Stimulated activated CD8-positive, alpha-beta memory T cell treated with anti-CD3 and anti-CD28 coated beads, Interleukin-4, amount 100 ng/mL, for 4 hours (primary cell): ENCODE data around the gene RING1.
"Not testable (repeated sequence)": the region's sequence is repeated elsewhere in the genome, so short reads cannot be mapped to it uniquely, and the experiment has no call there.

Experiments used
- DNase-seq, 2 donors: peaks; one replicate each; pipeline ENCODE4 v3.0.0-alpha.2; 2020; ENCODE audit warnings: low read depth in 2 of 2, low spot score in 1 of 2

RING1 gene

DNA sequence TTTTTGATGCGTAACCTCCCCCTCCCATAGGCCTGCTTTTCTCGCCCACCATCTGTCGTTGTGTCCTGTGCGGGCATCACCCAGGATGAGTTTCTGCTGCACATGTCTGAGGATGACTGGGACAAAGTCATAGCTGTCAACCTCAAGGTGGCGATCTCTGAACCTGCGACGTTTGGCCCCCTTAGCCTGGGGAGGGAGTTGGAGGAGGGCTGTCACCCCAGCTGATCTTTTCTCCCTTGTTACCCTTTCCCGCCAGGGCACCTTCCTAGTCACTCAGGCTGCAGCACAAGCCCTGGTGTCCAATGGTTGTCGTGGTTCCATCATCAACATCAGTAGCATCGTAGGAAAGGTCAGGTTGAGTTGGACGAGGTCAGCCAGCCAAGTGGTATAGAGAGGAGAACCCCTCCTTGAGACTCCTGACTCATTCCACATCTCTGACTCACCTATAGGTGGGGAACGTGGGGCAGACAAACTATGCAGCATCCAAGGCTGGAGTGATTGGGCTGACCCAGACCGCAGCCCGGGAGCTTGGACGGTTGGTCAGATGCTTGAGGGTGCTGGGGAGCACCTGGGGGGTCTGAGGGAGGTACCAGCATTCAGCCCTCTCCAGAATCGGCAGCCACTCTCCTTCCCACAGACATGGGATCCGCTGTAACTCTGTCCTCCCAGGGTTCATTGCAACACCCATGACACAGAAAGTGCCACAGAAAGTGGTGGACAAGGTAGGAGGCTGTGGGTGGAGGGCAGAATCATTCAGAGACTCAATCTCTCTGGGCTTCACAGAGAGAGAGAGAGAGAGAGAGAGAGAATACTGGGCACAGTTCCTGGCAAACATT is 2.9 kb upstream of the RING1 start:
- no peak for DNase-seq

- DNase-seq, result no peak
These were observed 2.1 kb upstream of the RING1 start for GRCh38 chr6:33206027-33206863.

DNA sequence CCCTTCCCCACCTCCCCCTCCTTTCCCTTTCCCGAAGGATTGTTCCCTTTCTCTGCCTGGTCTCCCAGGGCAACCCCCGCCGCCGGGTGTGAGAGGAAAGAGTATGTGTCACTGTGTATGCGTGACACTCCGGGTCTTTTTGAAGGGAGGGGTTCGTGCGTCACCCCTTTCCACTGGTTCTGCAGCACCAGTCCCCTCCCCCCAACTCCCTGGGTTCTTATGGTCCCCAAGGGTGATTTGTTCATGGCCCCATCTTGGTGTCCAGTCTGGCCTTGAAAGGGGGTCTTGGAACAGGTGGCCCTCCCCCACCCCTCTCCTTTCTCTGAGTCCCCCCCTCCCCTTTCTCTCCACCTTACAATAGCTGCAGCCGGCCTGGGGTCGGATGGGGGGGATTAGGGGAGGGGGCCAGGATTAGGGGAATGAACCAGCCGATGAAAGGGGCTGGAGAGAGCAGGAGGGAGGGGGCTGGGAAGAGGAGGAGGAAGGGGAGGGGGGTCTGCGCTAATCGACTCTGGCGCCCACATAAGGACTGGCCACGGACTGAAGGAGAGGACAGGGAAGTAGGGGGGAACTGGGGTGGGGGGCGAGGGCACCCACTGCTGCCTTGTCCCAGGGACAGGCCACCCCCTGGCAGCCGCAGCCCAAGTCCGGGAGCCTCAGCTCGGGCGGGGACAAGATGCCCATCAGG is 1.3 kb upstream of the RING1 start:
- no peak for DNase-seq

GRCh38 chr6:33207552-33208090 is 679 bp upstream of the RING1 start:
- no peak for DNase-seq

DNA sequence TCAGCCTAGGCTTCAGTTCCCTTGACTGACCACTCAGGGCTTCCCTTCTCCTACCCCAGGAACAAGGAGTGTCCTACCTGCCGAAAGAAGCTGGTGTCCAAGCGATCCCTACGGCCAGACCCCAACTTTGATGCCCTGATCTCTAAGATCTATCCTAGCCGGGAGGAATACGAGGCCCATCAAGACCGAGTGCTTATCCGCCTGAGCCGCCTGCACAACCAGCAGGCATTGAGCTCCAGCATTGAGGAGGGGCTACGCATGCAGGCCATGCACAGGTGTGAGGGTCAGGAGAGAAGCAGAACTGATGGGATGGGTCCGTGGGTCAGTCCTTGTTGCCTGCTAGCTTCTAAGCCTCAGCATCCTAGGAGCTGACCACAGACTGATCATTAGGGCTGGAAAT is 1.6 kb downstream of the RING1 start:
- no peak for DNase-seq

- DNase-seq, result no peak
These were observed 2.8 kb downstream of the RING1 start for GRCh38 chr6:33211136-33211535.

DNA sequence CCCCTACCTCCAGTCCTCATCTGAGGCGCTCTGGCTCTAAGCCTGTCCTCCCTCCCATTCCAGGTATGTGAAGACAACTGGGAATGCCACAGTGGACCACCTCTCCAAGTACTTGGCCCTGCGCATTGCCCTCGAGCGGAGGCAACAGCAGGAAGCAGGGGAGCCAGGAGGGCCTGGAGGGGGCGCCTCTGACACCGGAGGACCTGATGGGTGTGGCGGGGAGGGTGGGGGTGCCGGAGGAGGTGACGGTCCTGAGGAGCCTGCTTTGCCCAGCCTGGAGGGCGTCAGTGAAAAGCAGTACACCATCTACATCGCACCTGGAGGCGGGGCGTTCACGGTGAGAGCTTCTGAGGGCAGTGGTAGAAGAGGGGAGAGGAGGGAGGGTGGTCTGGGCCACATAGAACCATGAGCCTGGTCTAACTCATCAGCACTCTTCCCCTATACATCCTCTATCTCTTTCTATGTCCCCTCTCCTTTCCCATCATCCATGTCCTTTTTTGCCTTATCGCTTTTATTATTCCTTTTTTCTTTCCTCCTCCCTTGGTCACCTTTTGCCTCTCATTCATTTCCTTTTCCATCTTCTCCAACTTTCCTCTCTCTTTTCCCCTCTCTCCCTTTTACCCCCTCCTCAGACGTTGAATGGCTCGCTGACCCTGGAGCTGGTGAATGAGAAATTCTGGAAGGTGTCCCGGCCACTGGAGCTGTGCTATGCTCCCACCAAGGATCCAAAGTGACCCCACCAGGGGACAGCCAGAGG is 3.5 kb downstream of the RING1 start:
- no peak for DNase-seq

DNA sequence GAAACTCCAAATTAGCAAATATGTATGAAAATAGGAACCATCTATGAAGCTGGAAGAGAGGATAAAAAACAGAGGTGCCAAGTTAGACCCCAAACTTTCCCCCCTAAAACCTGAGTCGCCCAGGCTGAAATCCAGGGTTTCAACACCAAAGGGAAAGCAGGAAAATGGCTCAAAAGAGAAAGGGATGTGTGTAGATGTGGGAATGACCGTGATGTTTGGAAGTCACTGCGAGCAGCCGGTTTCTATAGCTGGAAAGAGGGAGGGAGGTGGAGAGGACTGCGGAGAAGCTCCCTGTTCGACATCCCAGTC is 4.5 kb downstream of the RING1 start:
- no peak for DNase-seq

DNA sequence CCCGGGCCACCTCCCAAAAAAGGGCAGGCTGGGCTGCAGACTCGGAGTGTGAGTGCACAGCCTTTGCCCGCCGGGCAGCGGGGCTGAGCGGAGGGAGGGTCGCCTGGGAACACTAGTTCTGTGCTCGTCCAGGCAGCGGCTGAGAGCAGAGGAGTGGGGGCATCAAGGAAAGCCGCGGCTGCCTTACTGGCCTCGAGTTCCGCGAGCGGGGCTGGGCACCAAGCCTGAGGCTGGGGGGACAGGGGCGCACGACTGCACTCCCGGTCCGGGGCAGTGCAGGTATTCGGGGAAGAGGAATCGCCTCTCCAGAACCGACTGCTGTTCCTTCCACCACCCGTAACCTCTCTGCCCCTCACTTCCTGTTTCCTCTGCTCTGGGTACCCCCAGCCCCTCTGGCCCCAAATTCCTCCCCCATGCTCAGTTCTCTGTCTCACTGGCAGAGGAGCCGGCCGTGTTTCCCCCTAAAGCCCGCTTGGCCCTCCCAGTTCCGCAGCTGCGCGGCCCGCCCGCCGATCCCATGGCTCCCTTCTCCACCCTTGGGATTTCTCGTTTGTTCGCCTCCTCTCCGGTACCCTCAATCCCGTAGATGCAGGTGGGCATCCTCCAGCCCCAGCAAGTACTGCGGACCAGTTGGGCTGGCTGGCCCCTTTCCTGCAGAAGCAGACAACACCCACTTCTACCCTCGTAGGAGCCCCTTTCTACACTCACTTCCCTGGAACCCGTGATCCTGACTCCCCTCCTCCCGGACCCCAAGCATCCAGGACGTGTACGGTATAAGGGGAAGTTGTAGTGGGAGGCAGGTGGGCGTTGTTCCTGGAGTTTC is 5.1 kb downstream of the RING1 start:
- no peak for DNase-seq

DNA sequence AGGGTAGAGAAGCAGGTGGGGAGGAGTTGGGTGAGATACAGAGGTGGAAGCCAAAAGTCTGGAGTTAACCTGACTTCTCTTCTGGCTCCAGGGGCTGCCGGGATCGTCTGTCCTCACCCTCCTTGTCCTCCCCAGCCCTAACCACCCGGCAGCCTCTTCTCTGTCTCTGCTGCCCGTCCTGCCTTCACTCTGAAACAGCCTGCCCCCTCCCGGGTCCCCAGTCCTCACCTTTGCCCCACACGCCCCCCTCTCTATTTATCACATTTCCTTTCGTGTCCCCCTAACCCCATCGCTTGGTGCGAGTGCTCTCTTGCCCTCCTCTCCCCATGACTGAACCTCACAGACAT is 5.7 kb downstream of the RING1 start:
- DNase-seq, result no peak

DNA sequence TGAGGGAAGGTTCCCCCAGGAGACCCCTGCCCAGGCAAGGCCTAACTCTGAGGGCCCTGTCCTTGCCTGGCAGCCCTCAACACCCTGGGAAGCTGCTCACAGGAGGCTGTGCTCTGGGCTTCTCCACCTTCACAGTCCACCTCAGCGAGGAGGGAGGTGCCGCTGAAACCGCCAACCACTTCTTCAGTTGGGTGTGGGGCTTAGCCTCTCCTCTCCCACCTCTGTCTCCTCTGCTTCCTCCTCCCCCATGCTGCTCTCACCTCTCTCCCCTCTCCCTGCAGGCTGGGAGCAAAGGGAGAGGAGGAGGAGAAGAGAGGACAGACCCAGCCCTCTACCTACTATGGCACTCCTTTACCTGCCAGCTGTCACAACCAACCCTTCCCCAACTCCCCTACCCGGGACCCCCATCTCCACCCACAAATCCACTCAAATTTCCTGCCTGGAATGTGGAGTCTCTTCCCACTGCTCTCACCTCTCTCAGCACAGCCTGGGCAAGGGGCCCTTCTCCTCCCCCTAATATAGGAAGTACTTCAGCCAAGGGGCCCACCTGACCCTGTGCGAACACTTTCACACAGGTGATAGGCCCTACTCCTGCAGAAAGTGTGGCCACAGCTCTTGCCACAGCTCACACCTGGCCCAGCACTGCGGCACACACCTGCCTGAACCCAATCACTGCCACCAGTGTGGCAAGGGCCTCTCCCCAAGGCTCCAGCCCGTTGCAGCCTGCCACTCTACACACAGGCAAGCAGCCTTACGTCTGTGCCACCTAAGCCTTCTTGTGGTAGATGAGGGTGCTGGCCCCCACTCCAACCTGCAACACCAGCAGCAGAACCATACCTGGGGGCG is 7.2 kb downstream of the RING1 start:
- no peak for DNase-seq

- DNase-seq, result no peak
These were observed 7.9 kb downstream of the RING1 start for GRCh38 chr6:33216117-33216649.

DNA sequence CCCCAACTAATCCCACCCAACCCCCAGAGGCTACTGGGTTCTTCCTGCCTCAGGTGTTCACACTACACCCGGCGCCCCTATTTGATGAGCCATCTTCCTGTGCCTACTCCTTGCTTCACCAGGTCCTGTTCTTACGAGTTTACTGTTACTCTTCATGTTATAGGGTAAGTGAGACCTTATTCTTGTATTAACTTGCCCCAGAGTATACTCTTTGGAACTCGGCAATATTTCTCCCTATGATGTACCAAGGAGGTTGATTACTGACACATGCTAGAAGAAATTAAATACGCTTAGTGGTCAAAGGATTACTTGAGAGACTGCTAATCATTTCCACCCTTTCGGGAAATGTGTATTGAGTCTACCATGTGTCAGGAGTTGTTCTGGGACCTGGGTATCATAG is 8.9 kb downstream of the RING1 start:
- DNase-seq, result no peak

DNA sequence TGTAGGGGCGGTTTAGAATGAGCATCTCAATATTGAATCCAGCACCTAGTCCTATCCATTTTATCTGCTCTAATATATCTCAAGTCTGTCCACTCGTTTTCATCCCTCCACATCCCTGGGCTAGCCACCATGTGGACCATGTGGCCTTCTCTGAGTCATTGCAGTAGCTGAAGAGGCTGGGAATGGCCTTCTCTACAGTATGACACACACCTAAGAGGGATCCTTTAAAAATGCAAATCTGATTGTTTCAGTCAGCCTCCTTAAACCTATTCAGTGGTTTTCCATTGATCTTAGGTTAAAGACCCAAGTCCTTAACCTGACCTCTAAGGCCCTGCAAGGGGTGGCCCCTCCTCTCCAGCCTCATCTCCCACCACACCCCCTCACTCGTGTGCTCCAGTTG is 9.4 kb downstream of the RING1 start:
- DNase-seq, result no peak

DNA sequence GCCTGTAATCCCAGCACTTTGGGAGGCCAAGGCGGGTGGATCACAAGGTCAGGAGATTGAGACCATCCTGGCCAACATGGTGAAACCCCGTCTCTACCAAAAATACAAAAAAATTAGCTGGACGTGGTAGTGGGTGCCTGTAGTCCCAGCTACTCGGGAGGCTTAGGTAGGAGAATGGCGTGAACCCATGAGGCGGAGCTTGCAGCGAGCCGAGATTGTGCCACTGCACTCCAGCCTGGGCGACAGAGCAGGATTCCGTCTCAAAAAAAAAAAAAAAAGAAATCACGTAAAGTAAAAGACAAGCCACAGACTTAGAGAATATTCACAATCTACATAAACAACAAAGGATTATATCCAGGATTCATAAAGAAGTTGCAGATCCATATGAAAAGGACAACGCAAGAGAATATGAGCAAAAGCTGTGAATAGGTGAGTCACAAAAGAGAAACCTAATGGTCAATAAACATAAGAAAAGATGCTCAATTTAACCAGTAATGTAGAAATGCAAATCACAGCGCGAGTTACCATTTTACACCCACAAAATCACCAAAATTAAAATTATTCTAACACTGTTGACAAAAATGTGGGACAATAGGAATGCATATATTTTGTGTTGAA is 18.3 kb downstream of the RING1 start:
- not testable (repeated sequence) for DNase-seq

DNA sequence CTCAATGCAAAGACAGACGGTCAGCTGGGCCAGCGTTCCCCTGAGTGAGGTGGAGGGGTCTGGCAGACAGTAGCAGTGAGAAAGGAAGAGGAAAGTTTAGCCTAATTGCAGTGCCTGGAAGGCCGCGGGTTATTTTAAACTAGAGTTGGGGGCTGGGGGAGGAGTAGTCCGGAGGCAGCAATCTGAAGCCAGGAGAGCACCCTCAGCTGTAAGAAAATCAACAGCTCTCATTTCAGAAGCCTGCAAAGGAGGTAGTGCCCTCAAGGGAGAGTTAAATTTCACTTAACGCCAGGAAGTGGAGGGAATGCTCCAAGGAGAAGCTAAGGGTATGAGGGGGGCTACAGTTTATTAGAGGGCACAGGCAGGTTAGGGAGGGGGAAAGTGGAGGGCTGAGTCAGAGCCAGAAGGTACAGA is 26.9 kb downstream of the RING1 start:
- DNase-seq, result no peak

DNA sequence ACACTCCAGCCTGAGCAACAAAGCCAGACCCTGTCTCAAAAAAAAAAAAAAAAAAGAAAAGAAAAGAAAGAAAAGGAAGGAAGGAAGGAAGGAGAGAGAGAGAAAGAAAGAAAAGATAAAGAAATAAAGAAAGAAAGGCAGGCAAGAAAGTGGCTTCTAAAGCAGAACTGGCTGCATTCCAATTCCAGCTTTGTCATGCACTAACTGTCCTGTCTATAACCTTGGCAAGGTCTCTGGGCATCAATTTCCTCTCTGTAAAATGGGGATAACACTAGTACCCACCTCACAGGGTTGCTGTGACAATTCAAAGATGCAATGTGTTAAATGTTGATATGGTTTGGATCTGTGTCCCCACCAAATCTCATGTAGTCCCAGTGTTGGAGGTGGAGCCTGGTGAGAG is 28.0 kb downstream of the RING1 start:
- no peak for DNase-seq

DNA sequence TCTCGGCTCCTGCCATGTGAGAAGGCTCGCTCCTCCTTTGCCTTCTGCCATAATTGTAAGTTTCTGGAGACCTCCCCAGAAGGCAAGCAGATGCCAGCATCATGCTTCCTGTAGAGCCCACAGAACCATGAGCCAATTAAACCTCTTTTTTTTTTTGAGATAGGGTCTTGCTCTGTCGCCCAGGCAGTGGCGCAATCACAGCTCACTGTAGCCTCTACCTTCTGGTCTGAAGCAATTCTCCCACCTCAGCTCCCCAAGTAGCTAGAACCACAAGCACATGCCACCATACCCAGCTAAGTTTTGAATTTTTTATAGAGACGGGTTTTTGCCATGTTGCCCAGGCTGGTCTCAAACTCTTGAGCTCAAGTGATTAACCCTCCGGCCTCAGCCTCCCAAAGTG is 28.6 kb downstream of the RING1 start:
- DNase-seq, result no peak

DNA sequence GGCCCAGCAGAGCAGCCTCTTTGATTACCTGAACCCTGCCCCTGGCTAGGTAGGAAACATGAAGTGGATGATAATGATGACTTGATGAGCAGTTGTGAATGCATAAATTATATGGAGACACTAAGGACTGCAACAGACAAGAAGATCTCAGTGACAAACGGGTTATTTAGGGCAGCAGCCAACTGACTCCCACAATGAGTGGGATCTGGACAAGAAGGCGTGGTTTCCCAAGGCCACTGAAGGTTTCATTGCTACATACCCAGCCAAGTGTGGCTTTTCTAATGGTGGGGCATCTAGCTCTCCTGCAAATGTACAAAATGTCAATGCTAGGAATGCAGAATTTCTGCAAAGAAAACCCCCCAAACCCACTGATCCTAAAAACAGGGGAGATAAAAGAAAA is 29.4 kb downstream of the RING1 start:
- no peak for DNase-seq
